Adrenal gland (tissue), 12 donors: Measurements from ENCODE around the gene VWA2. TPM values are rescaled to one million over a fixed set of nuclear protein-coding genes. Genes with fewer than 3 reads are reported as not detected.

Experiments used
- DNase-seq, 7 donors: peaks; one replicate each; pipeline ENCODE4 v3.0.0-alpha.2; 2019 to 2020
- H3K27ac ChIP-seq, 5 donors: fragments of 200-600 bp; sonication (generic) in 4 of 5; 1 replicate in 3 of 5; 2 replicates in 2 of 5; pipeline versions ENCODE4 v1.5.1 to v1.8.0; 2016 to 2020; ENCODE audit warnings: mild to moderate bottlenecking in 1 of 5
- H3K27me3 ChIP-seq: fragments of 200-600 bp; 2 replicates; pipeline ENCODE4 v1.8.0; 2021
- H3K36me3 ChIP-seq, 2 donors: fragments of 200-600 bp; replicated peaks in 1 of 2; 1 replicate in 1 of 2; 2 replicates in 1 of 2; pipeline versions ENCODE4 v1.5.1 to v1.8.0; 2018 to 2022
- H3K4me1 ChIP-seq, 2 donors: fragments of 200-600 bp; replicated peaks in 1 of 2; 1 replicate in 1 of 2; 2 replicates in 1 of 2; pipeline versions ENCODE4 v1.5.1 to v1.8.0; 2018 to 2021
- H3K4me3 ChIP-seq, 4 donors: fragments of 200-600 bp; sonication (generic) in 3 of 4; one replicate each; pipeline ENCODE4 v1.5.1; 2016 to 2018
- H3K9me3 ChIP-seq, 3 donors: fragments of 200-600 bp; sonication (generic) in 1 of 3; replicated peaks in 1 of 3; 1 replicate in 2 of 3; 2 replicates in 1 of 3; pipeline versions ENCODE4 v1.5.1 to v1.8.0; 2016 to 2021
- POLR2A ChIP-seq, 2 donors: fragments of 450-650 bp; IDR thresholded peaks; one replicate each; pipeline ENCODE4 v1.6.1; 2017; ENCODE audit warnings: antibody characterized with exemption in 2 of 2, mild to moderate bottlenecking in 2 of 2, moderate library complexity in 1 of 2
- WGBS, 4 donors: extraction: QIAGEN DNeasy Blood & Tissue Kit in 2 of 4; methylation state at CpG; one replicate each; pipeline versions ENCODE4 v1.1.5 to v1.1.7; 2013 to 2017; 5-methylcytosine and 5-hydroxymethylcytosine counted together
- intact Hi-C, 2 donors: fragments of 100-400 bp; cut with DNase I; formaldehyde crosslinking; loops; one replicate each; pipeline versions ENCODE4 v1.14.1 to v1.15.0; 2022 to 2023
- polyA plus RNA-seq, 3 donors: library from polyadenylated mRNA; stranded (reverse); fragments of 200-250 nt in 2 of 3; fragments of 350-450 nt in 1 of 3; fragmentation: Illumina TruSeq in 1 of 3; extraction: RNeasy Lipid Tissue Mini Kit (QIAGEN cat#74804) in 1 of 3; gene quantifications; one replicate each; pipeline ENCODE4 v1.2.3, GENCODE V29; 2013 to 2014
- total RNA-seq, 9 donors: library from RNA; depleted of rRNA in 4 of 9; stranded (reverse); fragments of >200 nt in 4 of 9; fragments of 120-200 nt in 1 of 9; fragmentation: NEBNext Ultra II Directional in 1 of 9; extraction: Animal tissue kit (Norgen Biotek cat#: 25700) in 1 of 9; gene quantifications; one replicate each; pipeline versions ENCODE4 v1.1.0 to v1.2.4, GENCODE V29; 2013 to 2023
- TF ChIP-seq, protein P1 (sequence below), 6 experiments: fragments of 450-650 bp in 4 of 6; fragments of 200-600 bp in 2 of 6; sonication (generic) in 1 of 6; IDR thresholded peaks; 1 replicate in 5 of 6; 2 replicates in 1 of 6; pipeline versions ENCODE4 v1.5.1 to v1.8.0; 2016 to 2021; ENCODE audit warnings: antibody characterized with exemption in 6 of 6, mild to moderate bottlenecking in 2 of 6, moderate library complexity in 1 of 6
- donor health status: healthy with polysubstance abuse.
- donor health status: Bipolar disorder and iron deficiency.
- donor health status: DM: yes; HTN: yes; CAD: no.
- donor health status: DM: no; HTN: no; CAD: no.
- donor health status: DM: no; HTN: no; CAD: no.
- donor health status: DM: yes; HTN: yes; CAD: no.

VWA2 gene
- total and polyA plus RNA-seq, 12 donors, result 0.15 TPM; not detected in 11

DNA sequence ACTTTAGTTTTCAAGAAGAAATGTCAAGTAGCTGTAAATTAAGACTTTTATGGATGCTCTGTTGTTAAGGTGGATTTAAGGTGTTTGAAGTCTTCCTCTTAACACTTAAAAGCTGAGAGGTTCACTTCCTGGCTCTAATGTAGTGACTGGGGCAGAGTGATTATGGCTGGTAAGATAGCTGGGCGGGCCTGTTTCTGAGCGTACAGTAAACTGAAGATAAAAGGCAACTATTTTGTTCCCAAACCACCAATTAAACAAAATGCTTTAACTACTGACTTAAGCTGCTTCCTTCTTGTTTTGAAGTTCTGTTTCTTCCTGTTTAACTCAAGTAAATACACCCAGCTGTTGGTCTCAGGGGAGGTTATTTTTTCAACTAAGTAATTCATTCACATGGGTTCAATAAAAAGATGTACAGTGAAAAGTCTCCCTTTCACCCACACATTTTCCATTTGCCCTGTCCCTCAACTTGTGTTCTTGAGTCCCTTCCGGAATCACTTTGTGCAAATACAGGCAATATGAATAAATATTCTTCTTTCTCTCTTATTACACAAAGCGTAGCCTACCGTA is 19.3 kb downstream of the VWA2 start:
- Histone ChIP-seq H3K9me3 (no peaks in the 10 kb centered on the region), H3K27ac (no peak overlapping the region), H3K4me1 (no peaks in the 10 kb centered on the region), H3K27me3 (no peaks in the 10 kb centered on the region), H3K4me3 (no peak overlapping the region), H3K36me3 (no peaks in the 10 kb centered on the region)
- intact Hi-C loops, result no loop called here
- TF ChIP-seq, protein P1, sequence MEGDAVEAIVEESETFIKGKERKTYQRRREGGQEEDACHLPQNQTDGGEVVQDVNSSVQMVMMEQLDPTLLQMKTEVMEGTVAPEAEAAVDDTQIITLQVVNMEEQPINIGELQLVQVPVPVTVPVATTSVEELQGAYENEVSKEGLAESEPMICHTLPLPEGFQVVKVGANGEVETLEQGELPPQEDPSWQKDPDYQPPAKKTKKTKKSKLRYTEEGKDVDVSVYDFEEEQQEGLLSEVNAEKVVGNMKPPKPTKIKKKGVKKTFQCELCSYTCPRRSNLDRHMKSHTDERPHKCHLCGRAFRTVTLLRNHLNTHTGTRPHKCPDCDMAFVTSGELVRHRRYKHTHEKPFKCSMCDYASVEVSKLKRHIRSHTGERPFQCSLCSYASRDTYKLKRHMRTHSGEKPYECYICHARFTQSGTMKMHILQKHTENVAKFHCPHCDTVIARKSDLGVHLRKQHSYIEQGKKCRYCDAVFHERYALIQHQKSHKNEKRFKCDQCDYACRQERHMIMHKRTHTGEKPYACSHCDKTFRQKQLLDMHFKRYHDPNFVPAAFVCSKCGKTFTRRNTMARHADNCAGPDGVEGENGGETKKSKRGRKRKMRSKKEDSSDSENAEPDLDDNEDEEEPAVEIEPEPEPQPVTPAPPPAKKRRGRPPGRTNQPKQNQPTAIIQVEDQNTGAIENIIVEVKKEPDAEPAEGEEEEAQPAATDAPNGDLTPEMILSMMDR (IDR thresholded peaks at IDR 0.05), result no peak
- no peak for TF ChIP-seq POLR2A (IDR thresholded peaks at IDR 0.05)
- no peak for DNase-seq
- 81 to 88% (median 85%) methylated on average over 5 of the region's 5 CpGs for WGBS, 4 donors

DNA sequence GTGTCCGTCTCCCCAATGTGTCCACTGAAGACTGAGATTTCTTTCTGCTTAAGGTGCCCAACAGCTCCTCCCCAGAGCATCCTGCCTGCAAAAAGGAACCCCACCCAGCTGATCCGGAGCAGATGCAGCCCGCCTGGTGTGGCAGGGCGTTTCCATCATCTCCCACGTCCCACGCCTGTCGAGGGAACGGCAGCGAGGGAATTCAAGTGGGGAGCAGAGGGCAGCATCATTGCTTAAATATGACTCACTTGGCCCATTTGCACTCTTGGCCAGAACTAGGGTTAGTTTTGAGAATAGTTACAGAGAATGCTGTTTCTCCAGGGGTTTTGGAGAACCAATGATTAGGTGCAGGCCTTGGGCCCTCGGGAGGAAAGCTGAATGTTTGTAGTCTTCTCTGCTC is 20.8 kb downstream of the VWA2 start:
- DNase-seq, result no peak
- no peaks in the 10 kb centered on the region for H3K36me3 ChIP-seq
- H3K27ac ChIP-seq, result no peak overlapping the region
- WGBS, 4 donors, result 83 to 92% (median 88%) methylated on average over 9 to 10 of the region's 10 CpGs
- H3K4me1 ChIP-seq, result no peaks in the 10 kb centered on the region
- no peak overlapping the region for H3K4me3 ChIP-seq
- H3K9me3 ChIP-seq, result no peaks in the 10 kb centered on the region
- intact Hi-C loops, result no loop called here
- TF ChIP-seq POLR2A (IDR thresholded peaks at IDR 0.05), result no peak
- TF ChIP-seq, protein P1 (IDR thresholded peaks at IDR 0.05), result no peak
- no peaks in the 10 kb centered on the region for H3K27me3 ChIP-seq

DNA sequence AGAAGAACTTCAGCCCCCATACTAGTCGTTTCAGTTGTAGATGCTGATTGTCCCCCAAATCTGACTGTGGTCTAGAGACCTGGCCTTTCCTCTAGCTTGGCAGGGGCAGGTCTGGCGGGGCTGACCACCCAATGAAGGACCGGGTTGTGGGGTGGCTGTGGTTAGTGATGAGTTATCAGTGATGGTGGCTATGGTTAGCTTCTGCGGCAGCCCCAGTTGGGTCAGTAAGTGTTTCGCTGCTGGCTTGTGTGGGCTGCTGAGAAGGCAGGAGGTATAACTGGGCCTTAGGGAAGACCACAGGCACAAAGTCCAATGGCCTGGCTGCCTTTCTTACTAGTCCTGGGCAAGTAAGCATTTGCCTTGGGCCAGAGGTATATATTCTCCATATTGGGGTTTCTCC is 21.3 kb downstream of the VWA2 start:
- Histone ChIP-seq H3K4me1 (peaks cover 4 to 5% of the 10 kb centered on the region in 2 donors), H3K9me3 (no peaks in the 10 kb centered on the region), H3K27ac (no peak overlapping the region), H3K27me3 (no peaks in the 10 kb centered on the region), H3K4me3 (no peak overlapping the region), H3K36me3 (no peaks in the 10 kb centered on the region)
- TF ChIP-seq, protein P1 (IDR thresholded peaks at IDR 0.05), result no peak
- no peak for TF ChIP-seq POLR2A (IDR thresholded peaks at IDR 0.05)
- no peak for DNase-seq
- intact Hi-C loops, result no loop called here
- 68 to 94% (median 89%) methylated on average over 2 to 5 of the region's 5 CpGs for WGBS, 4 donors

DNA sequence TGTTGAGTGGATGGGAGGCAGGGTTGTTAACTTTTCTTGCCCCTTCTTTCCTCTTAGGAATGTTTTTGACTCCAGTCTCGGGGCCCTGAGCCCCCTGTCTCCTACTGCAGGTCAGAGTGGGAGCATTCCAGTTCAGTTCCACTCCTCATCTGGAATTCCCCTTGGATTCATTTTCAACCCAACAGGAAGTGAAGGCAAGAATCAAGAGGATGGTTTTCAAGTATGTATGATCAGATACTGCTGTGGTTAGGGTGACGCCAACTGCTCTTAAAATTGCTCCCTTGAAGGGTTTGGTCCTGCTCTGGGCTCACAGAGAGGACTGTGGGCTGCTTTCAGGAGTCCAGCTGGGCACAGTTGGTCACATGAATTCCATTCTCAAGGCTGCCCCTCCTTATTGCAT is 22.0 kb downstream of the VWA2 start:
- Histone ChIP-seq H3K27me3 (no peaks in the 10 kb centered on the region), H3K27ac (no peak overlapping the region), H3K36me3 (no peaks in the 10 kb centered on the region), H3K4me1 (peaks cover 10 to 11% of the 10 kb centered on the region in 2 donors), H3K4me3 (no peak overlapping the region), H3K9me3 (no peaks in the 10 kb centered on the region)
- TF ChIP-seq POLR2A (IDR thresholded peaks at IDR 0.05), result no peak
- TF ChIP-seq, protein P1 (IDR thresholded peaks at IDR 0.05), result no peak
- WGBS, 4 donors, result 65 to 85% (median 78%) methylated on average over 2 of the region's 2 CpGs
- intact Hi-C loops, result no loop called here
- DNase-seq, result no peak
